Dermis blood vessel endothelial cell (primary cell): ENCODE results near the gene TWF1. TPM values are rescaled to one million over a fixed set of nuclear protein-coding genes. Genes with fewer than 3 reads are reported as not detected.

Experiments
- total RNA-seq: library from RNA; depleted of rRNA; stranded (reverse); fragments of >200 nt; gene quantifications from 2 replicates; pipeline ENCODE4 v1.2.3, GENCODE V29; 2014

Gene TWF1
- total RNA-seq, 1 donor from 2014 or later = 127 TPM

Other genes with a start within 250 kb of the TWF1 start
- gene PUS7L, start 47.5 kb downstream of the TWF1 start, total RNA-seq = 18.7 and 22.8 TPM in 2 replicates
- gene IRAK4, start 47.4 kb downstream of the TWF1 start, total RNA-seq = 23.9 and 29.6 TPM in 2 replicates
- 3.4 and 4.8 TPM in 2 replicates for gene TMEM117, start 29.8 kb upstream of the TWF1 start, total RNA-seq